ENCODE results near the gene MMP23B.
"Not testable (repeated sequence)": the region's sequence is repeated elsewhere in the genome, so short reads cannot be mapped to it uniquely, and the experiment has no call there.

MMP23B gene

GRCh38 chr1:1621173-1622009, 10.6 kb upstream of the MMP23B start:
- DNase-seq, result no peak

GRCh38 chr1:1622010-1622787, 9.8 kb upstream of the MMP23B start:
- DNase-seq, result no peak

DNA sequence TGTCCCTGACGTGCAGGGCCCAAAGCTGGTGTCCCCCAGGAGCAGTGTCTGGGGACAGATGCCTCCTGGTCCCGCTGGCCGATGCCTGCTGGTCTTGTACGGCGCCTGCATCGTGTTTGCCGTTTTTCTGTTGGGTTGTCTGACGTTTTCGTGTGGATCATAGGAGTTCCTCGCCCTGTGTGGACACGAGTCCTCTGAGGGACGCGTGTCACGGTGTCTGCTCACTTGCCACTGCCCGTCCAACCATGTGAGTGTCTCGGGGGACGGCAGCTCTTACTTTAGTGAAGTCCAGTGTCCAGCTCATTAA, 9.2 kb upstream of the MMP23B start:
- no peak for DNase-seq

DNA sequence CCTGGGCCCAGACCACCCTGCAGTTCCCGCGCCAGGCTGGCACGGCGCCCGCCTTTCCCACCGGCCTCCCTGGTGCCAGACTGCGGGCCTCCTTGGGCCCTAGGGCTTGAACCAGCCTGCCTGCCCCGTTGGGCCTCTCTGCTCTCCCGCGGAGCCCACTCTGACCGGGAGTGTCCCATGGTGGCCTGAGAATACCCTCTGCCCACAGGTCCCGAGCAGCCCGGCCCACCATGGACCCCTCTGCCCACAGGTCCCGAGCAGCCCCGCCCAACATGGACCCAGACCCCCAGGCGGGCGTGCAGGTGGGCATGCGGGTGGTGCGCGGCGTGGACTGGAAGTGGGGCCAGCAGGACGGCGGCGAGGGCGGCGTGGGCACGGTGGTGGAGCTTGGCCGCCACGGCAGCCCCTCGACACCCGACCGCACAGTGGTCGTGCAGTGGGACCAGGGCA, 8.8 kb upstream of the MMP23B start:
- no peak for DNase-seq

GRCh38 chr1:1623631-1624442, 8.1 kb upstream of the MMP23B start:
- no peak for DNase-seq

DNA sequence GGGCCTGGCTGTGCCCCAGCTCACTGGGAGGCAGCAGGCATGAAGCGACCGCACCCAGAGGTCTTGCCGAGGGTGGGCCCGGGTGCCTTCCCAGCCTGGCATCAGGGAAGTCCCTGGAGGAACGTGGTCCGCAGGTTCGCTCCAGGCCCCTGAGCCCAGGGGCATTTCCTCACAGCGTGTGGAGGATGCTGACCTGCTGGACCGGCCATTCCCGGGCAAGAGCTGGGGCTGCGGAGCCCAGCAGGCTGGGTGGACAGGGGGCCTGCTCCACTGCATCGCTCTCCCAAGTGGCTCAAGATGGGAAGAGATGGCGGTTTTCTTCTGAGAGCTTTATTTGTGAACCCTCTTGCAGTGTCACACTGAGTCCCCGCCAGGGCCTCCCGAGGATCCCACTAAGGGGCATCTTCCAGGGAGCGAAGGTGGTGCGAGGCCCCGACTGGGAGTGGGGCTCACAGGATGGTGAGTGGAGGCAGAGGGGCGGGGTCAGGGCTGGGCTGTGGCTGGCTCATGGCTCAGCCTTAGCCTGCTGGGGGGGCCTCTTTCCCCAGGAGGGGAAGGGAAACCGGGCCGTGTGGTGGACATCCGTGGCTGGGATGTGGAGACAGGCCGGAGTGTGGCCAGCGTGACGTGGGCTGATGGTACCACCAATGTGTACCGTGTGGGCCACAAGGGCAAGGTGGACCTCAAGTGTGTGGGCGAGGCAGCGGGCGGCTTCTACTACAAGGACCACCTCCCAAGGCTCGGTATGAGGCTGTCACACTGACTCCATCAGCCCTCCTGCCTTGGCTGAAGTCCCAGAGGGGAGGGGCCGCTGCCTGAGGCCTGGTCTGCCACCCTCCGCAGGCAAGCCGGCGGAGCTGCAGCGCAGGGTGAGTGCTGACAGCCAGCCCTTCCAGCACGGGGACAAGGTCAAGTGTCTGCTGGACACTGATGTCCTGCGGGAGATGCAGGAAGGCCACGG, 7.2 kb upstream of the MMP23B start:
- no peak for DNase-seq

GRCh38 chr1:1625404-1625775, 6.6 kb upstream of the MMP23B start:
- no peak for DNase-seq

GRCh38 chr1:1625824-1626206, 6.2 kb upstream of the MMP23B start:
- no peak for DNase-seq

DNA sequence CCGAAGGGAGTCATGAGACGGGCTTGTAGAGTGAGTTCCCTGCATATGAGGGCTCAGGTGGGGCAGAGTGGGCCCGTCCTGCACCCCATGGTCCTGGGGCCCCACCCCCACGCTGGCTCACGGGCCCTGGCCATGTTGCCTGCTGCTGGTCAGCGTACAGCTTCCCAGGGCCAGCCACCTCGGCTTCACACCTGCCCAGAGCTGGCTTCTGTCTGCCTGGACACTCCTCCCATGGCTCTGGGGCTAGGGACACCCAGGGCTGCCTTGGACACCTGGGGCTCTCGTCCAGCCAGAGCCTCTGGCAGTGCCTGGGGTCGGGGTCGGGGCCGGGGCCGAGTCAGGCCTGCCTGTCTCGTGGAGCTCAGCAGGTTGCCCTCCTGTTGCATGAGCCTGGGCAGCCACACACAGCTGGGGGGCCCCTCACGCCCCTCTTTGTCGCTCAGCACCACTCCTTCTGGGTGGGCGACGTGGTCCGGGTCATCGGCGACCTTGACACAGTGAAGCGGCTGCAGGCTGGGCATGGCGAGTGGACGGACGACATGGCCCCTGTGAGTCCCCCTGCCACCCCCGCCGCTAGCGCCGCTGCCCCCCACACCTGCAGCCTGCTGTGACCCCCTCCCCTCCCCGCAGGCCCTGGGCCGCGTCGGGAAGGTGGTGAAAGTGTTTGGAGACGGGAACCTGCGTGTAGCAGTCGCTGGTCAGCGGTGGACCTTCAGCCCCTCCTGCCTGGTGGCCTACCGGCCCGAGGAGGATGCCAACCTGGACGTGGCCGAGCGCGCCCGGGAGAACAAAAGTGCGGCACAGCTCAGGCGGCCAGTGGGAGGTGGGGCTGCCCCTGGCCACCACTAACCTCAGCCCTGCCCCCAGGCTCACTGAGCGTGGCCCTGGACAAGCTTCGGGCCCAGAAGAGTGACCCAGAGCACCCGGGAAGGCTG, 5.5 kb upstream of the MMP23B start:
- DNase-seq, result no peak

DNA sequence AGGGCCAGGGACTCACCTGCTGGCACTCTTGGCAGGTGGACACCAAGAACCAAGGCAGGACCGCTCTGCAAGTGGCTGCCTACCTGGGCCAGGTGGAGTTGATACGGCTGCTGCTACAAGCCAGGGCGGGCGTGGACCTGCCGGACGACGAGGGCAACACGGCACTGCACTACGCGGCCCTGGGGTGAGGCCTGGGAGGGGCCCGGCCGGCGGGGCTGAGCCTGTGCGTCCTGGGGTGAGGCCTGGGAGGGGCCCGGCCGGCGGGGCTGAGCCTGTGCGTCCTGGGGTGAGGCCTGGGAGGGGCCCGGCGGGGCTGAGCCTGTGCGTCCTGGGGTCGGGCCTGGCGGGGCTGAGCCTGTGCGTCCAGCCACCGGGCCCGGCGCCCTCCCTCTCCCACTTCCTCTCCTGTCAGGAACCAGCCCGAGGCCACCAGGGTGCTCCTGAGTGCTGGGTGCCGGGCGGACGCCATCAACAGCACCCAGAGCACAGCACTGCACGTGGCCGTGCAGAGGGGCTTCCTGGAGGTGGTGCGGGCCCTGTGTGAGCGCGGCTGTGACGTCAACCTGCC, 4.6 kb upstream of the MMP23B start:
- DNase-seq, result no peak

GRCh38 chr1:1627829-1628753, 3.9 kb upstream of the MMP23B start:
- DNase-seq, result no peak

- DNase-seq, result no peak
Measured at GRCh38 chr1:1628754-1629429, 3.1 kb upstream of the MMP23B start.

GRCh38 chr1:1629430-1630190, 2.4 kb upstream of the MMP23B start:
- DNase-seq, result no peak

GRCh38 chr1:1630191-1630964, 1.6 kb upstream of the MMP23B start:
- peak; percentile 15 for DNase-seq

DNA sequence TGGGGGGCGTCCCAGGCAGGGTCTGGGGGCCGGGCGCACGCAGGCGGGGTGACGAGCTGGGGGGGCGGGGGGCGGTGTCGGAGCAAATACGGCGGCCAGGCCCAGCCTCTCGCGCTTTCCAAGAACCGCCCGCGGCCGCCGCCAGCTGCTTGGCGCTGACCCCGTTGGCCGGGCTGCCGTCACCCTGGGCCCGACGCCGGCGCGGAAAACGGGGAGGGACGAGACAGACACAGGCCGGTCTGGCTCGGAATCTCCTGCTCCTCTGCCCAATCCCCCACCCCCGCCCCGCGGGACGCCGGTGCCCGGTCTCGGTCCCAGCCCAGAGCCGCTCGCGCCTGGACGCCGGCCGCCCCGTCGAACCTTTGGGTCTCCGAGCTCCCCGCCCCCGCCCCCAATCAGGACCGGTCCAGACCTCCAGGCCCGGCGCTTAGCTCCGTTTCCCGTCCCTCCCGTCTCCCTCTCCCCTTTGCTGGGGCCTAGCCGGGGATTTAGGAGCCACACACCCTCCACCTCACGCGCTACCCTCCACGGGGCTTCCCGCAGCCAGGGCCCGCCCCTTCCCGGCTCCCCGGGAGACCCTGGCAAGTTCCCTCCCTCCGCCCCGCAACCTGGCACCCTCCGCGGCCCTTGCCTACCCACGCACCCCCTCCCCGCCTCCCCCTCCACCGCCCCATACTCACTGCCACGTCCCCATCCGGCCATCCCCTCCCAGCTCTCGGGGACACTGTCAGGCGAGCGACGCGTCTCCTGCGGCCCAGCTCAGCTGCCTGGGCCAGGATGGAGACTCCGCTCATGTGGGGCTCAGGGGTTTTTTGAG, 800 bp upstream of the MMP23B start:
- DNase-seq, result no peak

DNA sequence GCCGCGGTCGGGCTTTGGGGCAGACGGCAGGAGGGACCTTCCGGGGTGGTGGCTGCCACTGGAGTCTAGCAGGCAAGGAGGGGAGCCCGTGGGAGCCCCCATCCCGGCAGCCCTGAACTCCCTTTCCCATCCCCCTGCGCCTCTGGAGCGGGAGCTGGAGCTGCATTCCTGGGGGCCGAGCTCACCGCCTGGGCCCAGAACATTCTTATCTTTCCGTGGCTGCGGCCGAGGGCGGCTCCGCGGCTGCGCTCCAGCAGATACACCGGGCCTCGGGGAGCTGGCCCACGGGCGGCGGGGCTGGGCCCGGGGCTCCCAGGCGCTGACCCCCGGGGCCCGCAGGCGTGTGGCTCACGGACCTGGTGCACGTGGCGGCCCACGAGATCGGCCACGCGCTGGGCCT, 1.4 kb downstream of the MMP23B start:
- not testable (repeated sequence) for DNase-seq

DNA sequence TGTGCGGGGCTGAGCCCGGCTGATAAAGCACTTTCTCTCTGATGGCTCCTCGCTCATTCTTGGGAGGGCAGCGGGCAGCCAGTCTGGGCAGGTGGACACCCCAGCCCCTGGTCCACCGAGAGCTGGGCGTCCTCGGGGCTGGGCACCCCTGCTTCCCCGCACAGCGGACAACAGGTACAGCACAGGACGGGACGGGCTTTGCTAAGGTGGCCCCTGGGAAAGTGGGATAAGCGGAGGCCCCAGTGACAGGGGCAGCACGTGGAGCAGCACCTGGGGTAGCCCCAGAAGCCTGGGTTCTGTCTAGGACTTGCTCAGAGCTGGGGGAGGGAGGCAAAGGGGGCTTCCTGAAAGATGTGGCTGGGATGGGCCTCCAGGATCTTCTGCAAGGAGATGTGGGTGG, 2.6 kb downstream of the MMP23B start:
- not testable (repeated sequence) for DNase-seq

Data from NCI-H345 (cell line).